Retinal pigment epithelial cell (primary cell): ENCODE data around the gene SDK1.

ENCODE experiments used
- DNase-seq: peaks from one replicate; pipeline ENCODE4 v3.0.0-alpha.2; 2010; ENCODE audit warnings: low read depth
- H3K4me3 ChIP-seq: 2 replicates; pipeline ENCODE4 v1.5.1; 2011; ENCODE audit warnings: mild to moderate bottlenecking, low read length, control low read depth, moderate library complexity
- TF ChIP-seq, protein P1 (sequence below): conservative IDR thresholded peaks from 2 replicates; pipeline ENCODE4 v1.5.1; 2011; ENCODE audit warnings: low read depth, low read length, control low read depth, inconsistent platforms

The SDK1 gene

DNA sequence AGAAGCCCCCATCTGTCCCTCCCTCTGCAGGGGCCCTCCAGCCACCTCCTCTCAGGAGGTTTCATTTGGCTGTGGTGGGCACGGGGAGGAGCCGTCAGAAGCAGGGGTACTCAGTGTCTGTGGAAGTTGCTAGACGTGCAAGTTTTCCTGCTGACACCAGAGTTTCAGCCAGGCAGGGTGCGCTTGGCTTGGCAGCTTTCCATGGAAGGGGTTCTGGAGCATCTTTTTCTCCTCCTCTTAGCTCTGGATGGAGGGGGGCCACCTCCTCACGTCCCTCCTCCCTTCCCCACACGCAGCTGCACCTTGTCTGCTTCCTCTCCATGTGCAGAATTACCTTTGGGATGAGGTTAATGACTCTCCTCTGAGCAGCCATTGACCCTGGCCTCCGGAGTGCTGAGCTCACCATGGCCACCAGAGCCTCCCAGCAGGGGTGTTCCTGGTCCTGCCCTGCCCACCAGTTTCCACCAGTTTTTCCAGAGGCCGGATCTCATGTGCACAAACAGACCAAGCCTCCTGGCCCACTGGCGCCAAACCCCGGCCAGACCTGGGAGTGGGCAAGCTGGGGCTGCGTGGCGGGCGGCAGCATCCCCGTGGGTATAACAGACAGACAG, 801.3 kb downstream of the SDK1 start:
- TF ChIP-seq, protein P1, sequence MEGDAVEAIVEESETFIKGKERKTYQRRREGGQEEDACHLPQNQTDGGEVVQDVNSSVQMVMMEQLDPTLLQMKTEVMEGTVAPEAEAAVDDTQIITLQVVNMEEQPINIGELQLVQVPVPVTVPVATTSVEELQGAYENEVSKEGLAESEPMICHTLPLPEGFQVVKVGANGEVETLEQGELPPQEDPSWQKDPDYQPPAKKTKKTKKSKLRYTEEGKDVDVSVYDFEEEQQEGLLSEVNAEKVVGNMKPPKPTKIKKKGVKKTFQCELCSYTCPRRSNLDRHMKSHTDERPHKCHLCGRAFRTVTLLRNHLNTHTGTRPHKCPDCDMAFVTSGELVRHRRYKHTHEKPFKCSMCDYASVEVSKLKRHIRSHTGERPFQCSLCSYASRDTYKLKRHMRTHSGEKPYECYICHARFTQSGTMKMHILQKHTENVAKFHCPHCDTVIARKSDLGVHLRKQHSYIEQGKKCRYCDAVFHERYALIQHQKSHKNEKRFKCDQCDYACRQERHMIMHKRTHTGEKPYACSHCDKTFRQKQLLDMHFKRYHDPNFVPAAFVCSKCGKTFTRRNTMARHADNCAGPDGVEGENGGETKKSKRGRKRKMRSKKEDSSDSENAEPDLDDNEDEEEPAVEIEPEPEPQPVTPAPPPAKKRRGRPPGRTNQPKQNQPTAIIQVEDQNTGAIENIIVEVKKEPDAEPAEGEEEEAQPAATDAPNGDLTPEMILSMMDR = no peak
- no peak overlapping the region for H3K4me3 ChIP-seq
- DNase-seq = no peak

DNA sequence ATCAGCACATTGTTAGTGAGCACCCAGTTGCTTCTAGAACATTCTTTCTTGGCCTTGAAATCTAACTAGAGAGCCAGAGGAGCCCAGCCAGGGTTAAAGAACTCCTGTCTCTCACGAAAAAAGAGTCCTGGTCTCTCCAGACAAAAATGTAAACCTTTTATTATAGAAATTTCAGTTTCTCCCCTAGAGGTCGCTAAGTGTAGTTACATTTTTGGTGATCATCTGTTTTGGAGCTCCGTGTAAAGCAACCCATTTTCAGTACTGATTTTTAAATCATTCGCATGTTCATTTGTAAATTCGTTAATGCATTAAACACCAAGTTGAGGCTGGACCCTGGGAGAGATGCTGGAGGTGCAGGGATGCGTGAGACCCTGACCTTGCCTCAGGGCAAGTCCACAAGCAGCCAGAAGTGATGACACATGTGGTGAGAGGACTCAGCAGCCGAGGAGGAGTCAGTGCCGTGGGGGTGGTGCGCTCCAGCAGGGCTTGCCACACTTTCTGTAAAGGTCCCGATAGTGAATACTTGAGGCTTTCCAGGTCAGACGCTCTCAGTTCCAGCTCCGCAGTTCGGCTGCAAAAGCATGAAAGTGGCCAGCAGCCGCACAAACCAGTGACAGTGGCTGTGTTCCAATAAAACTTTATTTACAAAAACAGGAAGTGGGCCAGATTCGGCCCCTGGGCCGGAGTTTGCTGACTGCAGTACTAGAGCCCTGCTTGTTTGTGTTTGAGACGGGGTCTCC, 802.5 kb downstream of the SDK1 start:
- TF ChIP-seq, protein P1 = peak; percentile 33
- H3K4me3 ChIP-seq = no peak overlapping the region
- DNase-seq = no peak

DNA sequence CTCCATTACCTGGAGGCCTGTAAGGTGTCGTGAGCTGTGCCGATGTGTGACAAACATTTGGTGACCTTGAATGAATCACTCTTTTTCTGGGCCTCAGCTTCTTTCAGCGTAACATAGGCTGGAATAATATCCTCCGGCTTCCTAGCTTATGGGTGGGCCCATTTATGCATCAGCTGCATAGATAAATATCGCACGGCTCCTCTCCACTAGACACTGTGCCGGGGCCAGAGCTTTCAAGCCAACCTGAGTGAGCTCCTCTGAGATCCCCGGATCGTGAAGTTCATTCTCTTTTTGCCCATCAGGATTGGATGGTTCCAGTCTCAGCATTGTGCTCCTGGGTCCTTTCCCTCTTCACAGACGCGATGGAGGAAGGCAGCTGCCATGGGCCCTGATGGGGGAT, 806.8 kb downstream of the SDK1 start:
- DNase-seq = no peak
- TF ChIP-seq, protein P1 = no peak
- no peak overlapping the region for H3K4me3 ChIP-seq

DNA sequence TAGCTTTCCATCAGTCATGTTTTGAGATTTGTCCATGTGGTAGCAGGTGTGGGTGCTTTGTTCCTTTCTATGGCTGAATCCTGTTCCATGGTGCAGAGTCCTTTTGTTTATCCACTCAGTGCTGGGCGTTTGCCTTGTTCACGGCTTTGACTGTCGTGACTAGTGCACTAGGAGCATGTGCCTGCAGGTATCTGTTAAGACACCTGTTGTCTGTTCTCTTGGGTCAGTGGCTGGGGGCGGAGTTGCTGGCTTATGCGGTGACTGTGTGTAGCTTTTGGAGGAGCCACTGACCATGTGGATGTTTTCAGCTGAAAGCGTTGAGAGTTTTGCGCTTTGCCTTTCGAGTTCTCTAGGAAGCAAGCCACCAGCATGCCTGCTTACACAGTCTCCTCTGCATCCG, 807.9 kb downstream of the SDK1 start:
- H3K4me3 ChIP-seq = no peak overlapping the region
- TF ChIP-seq, protein P1 = no peak
- DNase-seq = no peak

DNA sequence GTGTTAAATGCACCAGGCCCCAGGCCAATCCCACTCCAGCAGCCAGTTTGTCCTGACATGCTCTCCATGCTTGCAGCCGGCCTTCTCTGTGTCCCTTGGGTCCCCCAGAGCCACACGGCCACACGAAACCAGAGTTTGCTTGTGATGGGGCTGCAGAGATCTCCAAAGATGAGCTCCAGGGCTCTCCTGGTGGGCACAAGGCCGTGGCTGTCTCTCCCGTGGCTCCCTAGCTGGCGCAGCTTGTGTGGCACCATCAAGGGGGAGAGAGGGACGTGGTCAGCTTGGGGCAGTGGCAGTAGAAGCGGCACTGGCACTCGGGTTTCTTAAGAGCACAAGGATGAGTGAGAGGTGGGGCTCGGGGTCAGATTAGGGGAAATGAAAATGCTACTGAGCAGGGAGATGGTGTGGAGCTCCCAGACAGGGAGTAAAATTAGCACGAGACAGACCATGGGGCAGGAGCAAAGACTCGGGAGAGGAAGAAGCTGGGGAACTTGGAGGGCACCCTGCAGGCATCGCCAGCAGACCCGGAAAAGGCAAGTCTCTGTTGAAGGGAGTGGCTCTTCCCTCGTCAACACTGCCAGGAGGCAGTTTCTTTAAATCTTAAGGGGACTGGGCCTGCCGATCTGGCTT, 808.5 kb downstream of the SDK1 start:
- TF ChIP-seq, protein P1 = no peak
- no peak for DNase-seq
- no peak overlapping the region for H3K4me3 ChIP-seq

DNA sequence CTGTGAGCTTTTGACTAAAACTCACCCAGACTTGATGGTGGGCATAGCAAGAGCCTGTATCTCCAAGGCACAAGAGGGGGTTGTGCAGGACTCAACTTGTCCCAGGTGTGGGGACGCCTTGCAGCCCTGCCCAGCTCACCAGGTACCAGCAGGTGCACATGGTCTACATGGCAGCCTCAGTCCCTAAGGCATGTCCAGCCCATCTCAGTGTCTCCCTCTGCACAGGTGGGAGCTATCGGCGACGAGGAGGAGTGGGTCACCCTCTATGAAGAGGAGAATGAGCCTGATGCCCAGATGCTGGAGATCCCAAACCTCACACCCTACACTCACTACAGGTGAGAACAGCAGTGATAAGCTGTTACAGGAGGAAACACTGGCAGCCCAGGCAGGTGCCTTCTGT, 809.4 kb downstream of the SDK1 start:
- DNase-seq = no peak
- TF ChIP-seq, protein P1 = no peak

DNA sequence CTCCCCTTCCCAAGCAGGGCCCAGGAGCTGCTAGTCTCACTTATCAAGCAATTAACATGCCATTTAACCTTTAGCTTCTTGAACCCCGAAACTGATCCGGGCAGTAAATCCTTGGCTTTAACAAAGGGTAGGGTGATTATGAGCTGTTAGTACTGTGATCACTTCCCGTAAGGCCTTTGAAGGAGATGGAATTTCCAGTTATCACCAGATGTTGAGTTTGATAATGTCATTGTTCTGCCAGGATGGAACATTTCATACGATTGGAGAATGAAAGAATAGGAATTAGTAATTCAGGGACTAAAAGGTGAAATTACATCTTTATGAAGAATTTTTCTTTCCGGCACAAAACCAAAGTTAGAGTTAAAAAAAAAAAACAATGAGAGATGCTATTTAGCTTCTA, 810.1 kb downstream of the SDK1 start:
- TF ChIP-seq, protein P1 = no peak
- DNase-seq = no peak

More for the DNA sequence above, 809.4 kb downstream of the SDK1 start:
- no peak overlapping the region for H3K4me3 ChIP-seq

More for the DNA sequence above, 810.1 kb downstream of the SDK1 start:
- no peak overlapping the region for H3K4me3 ChIP-seq
